ENCODE measurements around the gene STRIP2. TPM values are rescaled to one million over a fixed set of nuclear protein-coding genes. Genes with fewer than 3 reads are reported as not detected.

The STRIP2 gene
- total and polyA plus RNA-seq, 9 of the 15 experiments (the other 6 are each of a cell fraction or from before 2014, with no cell fraction given): 10.1 to 81.8 (median 42.3) TPM

DNA sequence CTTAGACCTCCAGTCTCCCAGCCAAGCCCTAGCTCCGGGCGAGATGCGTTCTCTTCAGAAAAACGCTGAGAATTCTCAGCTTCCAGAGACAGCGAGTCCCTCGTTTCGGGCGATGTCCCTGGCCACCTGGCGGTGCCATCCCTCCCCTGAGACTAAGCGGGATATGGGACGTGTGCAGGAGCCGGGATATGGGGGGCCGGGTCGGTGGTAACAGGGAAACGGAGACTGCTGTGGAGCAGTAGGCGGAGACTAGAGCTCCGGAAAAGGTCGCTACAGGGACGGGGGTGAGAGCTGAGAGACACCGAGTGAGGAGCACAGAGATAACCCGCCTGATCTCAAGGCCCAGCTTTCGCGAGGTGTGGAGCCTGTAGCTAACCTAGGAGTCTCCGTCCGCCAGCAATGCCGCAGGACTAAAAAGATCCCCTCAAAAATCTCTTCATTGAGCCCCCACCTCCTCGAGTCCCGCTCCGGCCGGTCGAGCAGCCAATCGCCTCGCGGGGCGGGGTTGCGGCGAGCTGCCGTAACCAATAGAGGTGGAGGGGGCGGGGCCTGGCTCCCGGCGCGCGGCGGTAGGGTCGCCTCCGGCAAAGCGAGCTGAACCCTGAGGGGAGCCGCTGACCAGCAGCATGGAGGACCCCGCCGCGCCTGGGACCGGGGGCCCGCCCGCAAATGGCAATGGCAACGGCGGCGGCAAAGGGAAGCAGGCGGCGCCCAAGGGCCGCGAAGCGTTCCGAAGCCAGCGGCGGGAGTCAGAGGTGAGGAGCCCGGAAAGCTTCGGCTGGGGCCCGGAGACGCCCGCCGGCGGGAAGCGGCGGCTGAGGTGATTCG is at the start of gene STRIP2 (continued):
- TF ChIP-seq, protein P1, sequence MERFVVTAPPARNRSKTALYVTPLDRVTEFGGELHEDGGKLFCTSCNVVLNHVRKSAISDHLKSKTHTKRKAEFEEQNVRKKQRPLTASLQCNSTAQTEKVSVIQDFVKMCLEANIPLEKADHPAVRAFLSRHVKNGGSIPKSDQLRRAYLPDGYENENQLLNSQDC (CRISPR knock-in tag; IDR thresholded peaks at IDR 0.05): peak; percentile 27; the same call in 1 of the 2 replicates
- TF ChIP-seq POLR2B (IDR thresholded peaks at IDR 0.05; ENCODE audit: low read depth, partially characterized antibody) (peak; percentile 96), EP400 (IDR thresholded peaks at IDR 0.05) (peak; percentile 13; the same call in 1 of the 2 replicates), PML (IDR thresholded peaks at IDR 0.05; ENCODE audit: low read length) (peak; percentile 82; the same call in 1 of the 2 replicates), MBD2 (IDR thresholded peaks at IDR 0.05; ENCODE audit: borderline replicate concordance, low read depth) (peak; percentile 89; the same call in 1 of the 2 replicates), LCOR (CRISPR knock-in tag; IDR thresholded peaks at IDR 0.05) (peak; percentile 75; the same call in 1 of the 2 replicates), PHTF2 (CRISPR knock-in tag; IDR thresholded peaks at IDR 0.05) (no peak), NEUROD1 (IDR thresholded peaks at IDR 0.05; ENCODE audit: borderline replicate concordance, low read depth, low read length, partially characterized antibody) (peak; percentile 81), MYBL2 (IDR thresholded peaks at IDR 0.05; ENCODE audit: low read depth) (no peak), MYBL2 (CRISPR knock-in tag; IDR thresholded peaks at IDR 0.05; ENCODE audit: borderline replicate concordance) (no peak), PCBP1 (IDR thresholded peaks at IDR 0.05; ENCODE audit: low read depth, low read length, poor library complexity, severe bottlenecking) (no peak), SAFB (IDR thresholded peaks at IDR 0.05; ENCODE audit: borderline replicate concordance, low read depth, low read length) (0 out of 2 replicates have a peak, but pooled peaks have one; percentile 48), KLF16 (IDR thresholded peaks at IDR 0.05) (no peak), TFAM (CRISPR knock-in tag; conservative IDR thresholded peaks at IDR 0.05) (no peak), SP1 (CRISPR knock-in tag; IDR thresholded peaks at IDR 0.05) (peak; percentile 100), COPS2 (conservative IDR thresholded peaks at IDR 0.05) (no peak), ZNF217 (CRISPR knock-in tag; IDR thresholded peaks at IDR 0.05) (no peak), FOXK2 (conservative IDR thresholded peaks at IDR 0.05 in 1 of 2, IDR thresholded peaks at IDR 0.05 in 1 of 2; ENCODE audit: low read depth in 2 of 2) (peak in 1 of 2 experiments; percentile 95; a peak in 2 of 4 replicates), CBX2 (IDR thresholded peaks at IDR 0.05; ENCODE audit: insufficient read depth, low read length, poor library complexity, severe bottlenecking) (no peak), NFIC (IDR thresholded peaks at IDR 0.05) (peak; percentile 42), CHD1 (IDR thresholded peaks at IDR 0.05; ENCODE audit: low read length) (peak; percentile 95), SIN3B (IDR thresholded peaks at IDR 0.05; ENCODE audit: low read depth) (peak; percentile 51; the same call in 1 of the 2 replicates), ZBTB17 (CRISPR knock-in tag; IDR thresholded peaks at IDR 0.05) (peak; percentile 81; the same call in 1 of the 2 replicates)
- TF ChIP-seq, protein P2, sequence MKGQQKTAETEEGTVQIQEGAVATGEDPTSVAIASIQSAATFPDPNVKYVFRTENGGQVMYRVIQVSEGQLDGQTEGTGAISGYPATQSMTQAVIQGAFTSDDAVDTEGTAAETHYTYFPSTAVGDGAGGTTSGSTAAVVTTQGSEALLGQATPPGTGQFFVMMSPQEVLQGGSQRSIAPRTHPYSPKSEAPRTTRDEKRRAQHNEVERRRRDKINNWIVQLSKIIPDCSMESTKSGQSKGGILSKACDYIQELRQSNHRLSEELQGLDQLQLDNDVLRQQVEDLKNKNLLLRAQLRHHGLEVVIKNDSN (CRISPR knock-in tag; IDR thresholded peaks at IDR 0.05): peak; percentile 34
- TF ChIP-seq, protein P3, sequence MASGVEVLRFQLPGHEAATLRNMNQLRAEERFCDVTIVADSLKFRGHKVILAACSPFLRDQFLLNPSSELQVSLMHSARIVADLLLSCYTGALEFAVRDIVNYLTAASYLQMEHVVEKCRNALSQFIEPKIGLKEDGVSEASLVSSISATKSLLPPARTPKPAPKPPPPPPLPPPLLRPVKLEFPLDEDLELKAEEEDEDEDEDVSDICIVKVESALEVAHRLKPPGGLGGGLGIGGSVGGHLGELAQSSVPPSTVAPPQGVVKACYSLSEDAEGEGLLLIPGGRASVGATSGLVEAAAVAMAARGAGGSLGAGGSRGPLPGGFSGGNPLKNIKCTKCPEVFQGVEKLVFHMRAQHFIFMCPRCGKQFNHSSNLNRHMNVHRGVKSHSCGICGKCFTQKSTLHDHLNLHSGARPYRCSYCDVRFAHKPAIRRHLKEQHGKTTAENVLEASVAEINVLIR (CRISPR knock-in tag; IDR thresholded peaks at IDR 0.05): no peak
- TF ChIP-seq, protein P4, sequence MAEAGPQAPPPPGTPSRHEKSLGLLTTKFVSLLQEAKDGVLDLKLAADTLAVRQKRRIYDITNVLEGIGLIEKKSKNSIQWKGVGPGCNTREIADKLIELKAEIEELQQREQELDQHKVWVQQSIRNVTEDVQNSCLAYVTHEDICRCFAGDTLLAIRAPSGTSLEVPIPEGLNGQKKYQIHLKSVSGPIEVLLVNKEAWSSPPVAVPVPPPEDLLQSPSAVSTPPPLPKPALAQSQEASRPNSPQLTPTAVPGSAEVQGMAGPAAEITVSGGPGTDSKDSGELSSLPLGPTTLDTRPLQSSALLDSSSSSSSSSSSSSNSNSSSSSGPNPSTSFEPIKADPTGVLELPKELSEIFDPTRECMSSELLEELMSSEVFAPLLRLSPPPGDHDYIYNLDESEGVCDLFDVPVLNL (CRISPR knock-in tag; IDR thresholded peaks at IDR 0.05; ENCODE audit: low read depth): no peak; the same call in 1 of the 2 replicates

Data from K562 (cell line).